Measurements from ENCODE around the gene FAM98A. TPM values are rescaled to one million over a fixed set of nuclear protein-coding genes. Genes with fewer than 3 reads are reported as not detected.

The FAM98A gene
- total RNA-seq, 2 experiments from 2014 or later = 42.9 to 61.5 TPM

DNA sequence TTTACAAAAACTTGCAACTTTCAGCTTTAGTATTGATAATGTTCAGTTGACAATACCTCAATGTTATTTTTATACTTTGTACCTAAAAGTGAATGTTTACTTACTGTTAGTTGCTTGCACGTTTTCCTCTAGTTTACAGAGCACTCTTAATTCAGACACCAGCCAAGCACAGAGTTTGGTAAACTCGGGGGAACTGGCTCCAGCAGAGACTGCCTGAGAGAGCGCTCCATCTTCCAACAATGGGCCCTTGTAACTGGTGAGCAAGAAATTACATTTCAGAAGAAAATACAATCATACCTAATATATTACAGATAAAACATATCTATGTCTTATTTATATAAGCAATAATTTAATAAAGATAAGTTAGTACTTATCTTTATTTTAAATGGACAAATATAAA is 3.7 kb downstream of the FAM98A start:
- H3K27ac Mint-ChIP-seq = no peak overlapping the region
- intact Hi-C loops (cut with DNase I, micrococcal nuclease) = loop anchor here (5.0 to 10.0 kb wide), 4 partner anchors 273 to 1241 kb away; partner anchors contain the start of genes BIRC6 (in 1 of the 2) and LTBP1 (in 1 of the 2)

DNA sequence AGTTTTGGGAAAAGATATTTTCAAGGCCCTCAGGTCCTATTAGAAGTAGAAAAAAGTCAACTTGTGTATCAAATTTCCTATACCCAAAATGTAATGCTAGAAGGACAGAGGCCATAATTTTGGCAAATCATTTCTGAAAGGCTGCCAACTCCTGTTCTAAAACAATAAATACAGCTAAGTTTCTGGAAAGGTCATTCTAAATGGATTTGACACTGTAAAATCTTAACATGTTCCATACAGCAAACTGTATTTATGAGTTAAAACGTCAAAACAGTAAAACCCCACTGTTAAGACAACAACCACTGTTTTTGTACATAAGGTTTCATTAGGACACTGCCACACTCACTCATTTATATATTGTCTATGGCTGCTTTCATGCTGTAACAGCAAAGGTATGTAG is 9.7 kb downstream of the FAM98A start:
- CTCF ChIA-PET = no interaction called here
- H3K27ac Mint-ChIP-seq = no peak overlapping the region
- intact Hi-C loops (cut with DNase I, micrococcal nuclease) = loop anchor here in 1 of 2 experiments (10.0 kb wide), 1 partner anchor 175 kb away; no protein-coding TSS in a partner anchor
- no peaks in the 10 kb centered on the region for H3K9me3 Mint-ChIP-seq (ENCODE audit: low read depth)
- ATAC-seq (no peak), DNase-seq (no peak)
- peaks cover 39% of the 10 kb centered on the region for H3K36me3 Mint-ChIP-seq (ENCODE audit: low read depth)
- H3K4me3 Mint-ChIP-seq = no peak overlapping the region
- H3K27me3 Mint-ChIP-seq = no peaks in the 10 kb centered on the region
- H3K4me1 Mint-ChIP-seq = peaks cover 11% of the 10 kb centered on the region
- POLR2A ChIA-PET = no interaction called here

More for the DNA sequence above, 3.7 kb downstream of the FAM98A start:
- peaks cover 21% of the 10 kb centered on the region for H3K36me3 Mint-ChIP-seq (ENCODE audit: low read depth)
- POLR2A ChIA-PET = no interaction called here
- no peaks in the 10 kb centered on the region for H3K9me3 Mint-ChIP-seq (ENCODE audit: low read depth)
- H3K27me3 Mint-ChIP-seq = no peaks in the 10 kb centered on the region
- no peak for DNase-seq
- no peak for ATAC-seq
- no peak overlapping the region for H3K4me3 Mint-ChIP-seq
- H3K4me1 Mint-ChIP-seq = peaks cover 33% of the 10 kb centered on the region
- CTCF ChIA-PET = interaction anchor here (1.1 to 4.7 kb wide), 2 partner anchors 12 to 653 kb away, joined by 3 to 26 read pairs; no protein-coding TSS in a partner anchor

GRCh38 chr2:33588232-33588631 is 10.9 kb downstream of the FAM98A start:
- no peak for ATAC-seq
- Mint-ChIP-seq H3K36me3 (ENCODE audit: low read depth) (peaks cover 36% of the 10 kb centered on the region), H3K27me3 (no peaks in the 10 kb centered on the region), H3K27ac (no peak overlapping the region), H3K4me1 (peaks cover 5% of the 10 kb centered on the region), H3K4me3 (no peak overlapping the region), H3K9me3 (ENCODE audit: low read depth) (no peaks in the 10 kb centered on the region)
- POLR2A ChIA-PET = no interaction called here
- intact Hi-C loops (cut with DNase I, micrococcal nuclease) = loop anchor here in 1 of 2 experiments (10.0 kb wide), 1 partner anchor 173 kb away; no protein-coding TSS in a partner anchor
- DNase-seq = no peak
- CTCF ChIA-PET = interaction anchor here (1.5 kb wide), 1 partner anchor 11 kb away, joined by 5 read pairs; the partner anchor contains the start of gene FAM98A

GRCh38 chr2:33586766-33587165 is 12.3 kb downstream of the FAM98A start:
- H3K4me1 Mint-ChIP-seq = peaks cover 7% of the 10 kb centered on the region
- H3K27me3 Mint-ChIP-seq = no peaks in the 10 kb centered on the region
- DNase-seq = no peak
- H3K4me3 Mint-ChIP-seq = no peak overlapping the region
- H3K27ac Mint-ChIP-seq = no peak overlapping the region
- peaks cover 34% of the 10 kb centered on the region for H3K36me3 Mint-ChIP-seq (ENCODE audit: low read depth)
- no peak for ATAC-seq
- H3K9me3 Mint-ChIP-seq (ENCODE audit: low read depth) = no peaks in the 10 kb centered on the region
- CTCF ChIA-PET = interaction anchor here (1.0 to 1.8 kb wide), 3 partner anchors 13 to 191 kb away, joined by 3 to 5 read pairs (median 4); partner anchors contain the start of gene FAM98A
- POLR2A ChIA-PET = no interaction called here
- intact Hi-C loops (cut with DNase I, micrococcal nuclease) = loop anchor here in 1 of 2 experiments (10.0 kb wide), 1 partner anchor 172 kb away; no protein-coding TSS in a partner anchor

DNA sequence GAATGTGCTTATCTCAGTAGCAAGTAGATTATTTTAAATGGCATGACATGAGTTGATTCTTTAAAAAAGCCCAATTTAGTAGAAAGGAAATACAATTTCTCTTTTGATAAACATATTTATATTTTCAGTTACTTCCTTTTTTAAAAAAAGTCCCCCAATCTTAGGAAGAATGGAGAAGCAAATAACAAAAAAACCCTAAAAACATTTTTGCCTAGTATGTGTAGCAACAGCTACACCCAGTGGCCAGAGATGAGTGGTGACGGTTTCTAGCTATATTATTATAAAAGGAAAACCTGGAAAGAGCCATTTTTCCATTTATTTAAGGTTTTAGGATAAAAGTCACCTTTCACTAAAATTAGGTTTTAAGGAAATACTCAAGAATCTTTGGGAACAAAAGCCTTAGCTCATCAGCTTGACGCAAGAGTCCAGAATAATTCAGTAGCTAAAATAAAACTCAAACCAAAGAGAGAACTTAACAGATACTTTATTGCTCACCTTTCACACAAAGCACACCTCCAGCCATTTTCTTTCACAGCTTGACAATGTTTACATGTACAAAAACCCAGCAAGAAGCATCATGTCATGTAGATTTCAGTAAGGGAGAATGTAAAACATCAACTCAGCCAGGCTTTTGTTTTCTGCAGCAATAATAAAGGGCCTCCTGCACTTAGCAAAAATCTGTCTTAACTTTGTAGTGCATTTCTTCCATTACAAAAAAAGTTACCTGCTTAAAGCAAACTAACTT is 15.7 kb downstream of the FAM98A start:
- ChIA-PET CTCF (interaction anchor here (0.6 to 3.2 kb wide), 36 partner anchors 8 to 1546 kb away, joined by 3 to 26 read pairs (median 3); partner anchors contain the start of genes FAM98A and RASGRP3), POLR2A (interaction anchor here (0.8 to 0.9 kb wide), 2 partner anchors 10 to 16 kb away, joined by 4 read pairs; partner anchors contain the start of gene FAM98A)
- Mint-ChIP-seq H3K27me3 (no peaks in the 10 kb centered on the region), H3K4me1 (peaks cover 14% of the 10 kb centered on the region), H3K27ac (no peak overlapping the region), H3K36me3 (ENCODE audit: low read depth) (peaks cover 27% of the 10 kb centered on the region), H3K4me3 (no peak overlapping the region), H3K9me3 (ENCODE audit: low read depth) (no peaks in the 10 kb centered on the region)
- ATAC-seq (no peak), DNase-seq (peak; percentile 32)
- intact Hi-C loops (cut with DNase I, micrococcal nuclease) = loop anchor here (1.0 to 10.0 kb wide), 6 partner anchors 108 to 261 kb away; no protein-coding TSS in a partner anchor

- Mint-ChIP-seq H3K9me3 (ENCODE audit: low read depth) (no peaks in the 10 kb centered on the region), H3K27me3 (no peaks in the 10 kb centered on the region), H3K4me1 (peaks cover 14% of the 10 kb centered on the region), H3K4me3 (no peak overlapping the region), H3K27ac (no peak overlapping the region), H3K36me3 (ENCODE audit: low read depth) (peaks cover 21% of the 10 kb centered on the region)
- ChIA-PET POLR2A (no interaction called here), CTCF (interaction anchor here (1.4 to 3.2 kb wide), 4 partner anchors 13 to 690 kb away, joined by 4 to 26 read pairs (median 18); partner anchors contain the start of gene RASGRP3)
- ATAC-seq (no peak), DNase-seq (no peak)
- intact Hi-C loops (cut with DNase I, micrococcal nuclease) = loop anchor here (2.0 to 10.0 kb wide), 5 partner anchors 107 to 260 kb away; no protein-coding TSS in a partner anchor
These were observed 17.2 kb downstream of the FAM98A start for GRCh38 chr2:33581872-33582271.

DNA sequence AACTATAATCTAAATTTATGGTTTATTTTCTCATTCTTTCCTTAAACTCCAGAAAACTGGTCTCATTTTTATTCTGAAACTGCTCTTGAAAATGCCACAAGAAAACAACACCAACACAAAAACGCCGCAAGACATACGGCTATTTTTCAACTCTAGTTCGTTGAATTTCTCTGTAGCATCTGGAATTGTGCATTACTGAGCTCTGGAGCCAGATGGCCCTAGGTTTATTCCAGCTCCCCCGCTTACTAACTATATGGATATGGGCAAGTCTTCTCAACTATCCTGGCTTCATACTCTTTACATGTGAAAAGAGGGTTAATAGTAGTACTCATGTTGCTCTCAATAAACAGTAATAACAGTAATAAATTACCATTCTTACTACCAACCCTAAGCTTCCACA is 19.9 kb downstream of the FAM98A start:
- H3K27ac Mint-ChIP-seq = no peak overlapping the region
- intact Hi-C loops (cut with DNase I, micrococcal nuclease) = no loop called here
- POLR2A ChIA-PET = no interaction called here

DNA sequence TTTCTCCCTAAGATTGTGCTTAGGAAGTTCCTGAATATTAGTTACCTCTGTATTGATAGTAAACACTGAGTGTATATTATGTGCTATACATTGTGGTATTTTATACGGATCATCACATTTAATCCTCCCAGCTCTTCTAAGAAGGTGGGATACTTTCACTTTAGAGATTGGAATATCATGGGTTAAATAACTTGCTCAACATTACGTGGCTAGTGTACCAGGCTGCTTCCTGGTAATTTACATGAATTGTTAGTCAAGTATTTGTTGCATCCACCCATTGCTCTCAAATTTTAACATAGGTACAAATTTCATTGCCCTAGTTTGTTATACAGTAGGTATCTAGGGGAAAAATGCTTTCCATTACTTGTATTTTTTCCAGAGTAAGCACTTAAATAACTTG is 21.4 kb downstream of the FAM98A start:
- DNase-seq (no peak), ATAC-seq (no peak)
- Mint-ChIP-seq H3K27me3 (no peaks in the 10 kb centered on the region), H3K4me1 (peaks cover 14% of the 10 kb centered on the region), H3K4me3 (no peak overlapping the region), H3K36me3 (ENCODE audit: low read depth) (peaks cover 8% of the 10 kb centered on the region), H3K9me3 (ENCODE audit: low read depth) (no peaks in the 10 kb centered on the region), H3K27ac (no peak overlapping the region)
- POLR2A ChIA-PET = no interaction called here
- CTCF ChIA-PET = no interaction called here
- intact Hi-C loops (cut with DNase I, micrococcal nuclease) = no loop called here

More for the DNA sequence above, 19.9 kb downstream of the FAM98A start:
- Mint-ChIP-seq H3K4me1 (peaks cover 14% of the 10 kb centered on the region), H3K36me3 (ENCODE audit: low read depth) (peaks cover 10% of the 10 kb centered on the region), H3K27me3 (no peaks in the 10 kb centered on the region), H3K4me3 (no peak overlapping the region), H3K9me3 (ENCODE audit: low read depth) (no peaks in the 10 kb centered on the region)
- CTCF ChIA-PET = no interaction called here
- no peak for DNase-seq
- no peak for ATAC-seq

GRCh38 chr2:33577084-33577483 is 22.0 kb downstream of the FAM98A start:
- ATAC-seq (no peak), DNase-seq (no peak)
- intact Hi-C loops (cut with DNase I, micrococcal nuclease) = no loop called here
- ChIA-PET POLR2A (no interaction called here), CTCF (interaction anchor here (0.6 kb wide), 1 partner anchor 101 kb away, joined by 3 read pairs; no protein-coding TSS in a partner anchor)
- Mint-ChIP-seq H3K9me3 (ENCODE audit: low read depth) (no peaks in the 10 kb centered on the region), H3K36me3 (ENCODE audit: low read depth) (peaks cover 4% of the 10 kb centered on the region), H3K27me3 (no peaks in the 10 kb centered on the region), H3K4me3 (no peak overlapping the region), H3K27ac (no peak overlapping the region), H3K4me1 (peaks cover 10% of the 10 kb centered on the region)

- Mint-ChIP-seq H3K27ac (no peak overlapping the region), H3K9me3 (ENCODE audit: low read depth) (no peaks in the 10 kb centered on the region), H3K4me1 (no peaks in the 10 kb centered on the region), H3K36me3 (ENCODE audit: low read depth) (no peaks in the 10 kb centered on the region), H3K4me3 (no peak overlapping the region), H3K27me3 (no peaks in the 10 kb centered on the region)
- intact Hi-C loops (cut with DNase I, micrococcal nuclease) = no loop called here
- ATAC-seq (no peak), DNase-seq (no peak)
- ChIA-PET CTCF (interaction anchor here (1.2 kb wide), 1 partner anchor 11 kb away, joined by 3 read pairs; no protein-coding TSS in a partner anchor), POLR2A (no interaction called here)
These were observed 25.4 kb downstream of the FAM98A start for GRCh38 chr2:33573657-33574056.

DNA sequence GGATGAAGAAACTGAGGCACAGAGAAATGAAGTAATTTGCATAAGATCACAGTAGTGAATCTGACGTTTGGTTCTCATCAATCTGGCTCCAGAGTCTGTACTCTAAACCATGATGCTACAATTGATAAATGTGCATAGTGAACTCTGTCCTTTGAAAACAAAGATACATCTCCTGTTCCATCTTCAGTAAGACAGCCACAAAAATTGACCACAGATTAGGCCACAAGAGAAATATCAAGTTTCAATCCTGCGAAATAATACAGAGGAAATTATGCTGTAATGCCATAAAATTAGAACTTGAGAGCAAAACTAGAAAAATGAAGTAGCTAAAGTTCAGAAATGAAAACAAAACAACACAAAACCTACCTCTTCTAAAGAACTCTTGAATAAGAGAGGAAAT is 28.4 kb downstream of the FAM98A start:
- ATAC-seq (no peak), DNase-seq (no peak)
- H3K27me3 Mint-ChIP-seq = no peaks in the 10 kb centered on the region
- peaks cover 2% of the 10 kb centered on the region for H3K36me3 Mint-ChIP-seq (ENCODE audit: low read depth)
- CTCF ChIA-PET = no interaction called here
- no peak overlapping the region for H3K4me3 Mint-ChIP-seq
- POLR2A ChIA-PET = no interaction called here
- intact Hi-C loops (cut with DNase I, micrococcal nuclease) = no loop called here
- no peaks in the 10 kb centered on the region for H3K4me1 Mint-ChIP-seq
- H3K27ac Mint-ChIP-seq = no peak overlapping the region
- H3K9me3 Mint-ChIP-seq (ENCODE audit: low read depth) = no peaks in the 10 kb centered on the region

GRCh38 chr2:33561872-33562271 is 37.2 kb downstream of the FAM98A start:
- DNase-seq (no peak), ATAC-seq (no peak)
- Mint-ChIP-seq H3K36me3 (ENCODE audit: low read depth) (peaks cover 2% of the 10 kb centered on the region), H3K4me3 (no peak overlapping the region), H3K4me1 (no peaks in the 10 kb centered on the region), H3K9me3 (ENCODE audit: low read depth) (no peaks in the 10 kb centered on the region), H3K27me3 (no peaks in the 10 kb centered on the region), H3K27ac (no peak overlapping the region)
- intact Hi-C loops (cut with DNase I, micrococcal nuclease) = no loop called here
- POLR2A ChIA-PET = no interaction called here
- CTCF ChIA-PET = no interaction called here
